ENCODE measurements around the gene GALNT16.

DNA sequence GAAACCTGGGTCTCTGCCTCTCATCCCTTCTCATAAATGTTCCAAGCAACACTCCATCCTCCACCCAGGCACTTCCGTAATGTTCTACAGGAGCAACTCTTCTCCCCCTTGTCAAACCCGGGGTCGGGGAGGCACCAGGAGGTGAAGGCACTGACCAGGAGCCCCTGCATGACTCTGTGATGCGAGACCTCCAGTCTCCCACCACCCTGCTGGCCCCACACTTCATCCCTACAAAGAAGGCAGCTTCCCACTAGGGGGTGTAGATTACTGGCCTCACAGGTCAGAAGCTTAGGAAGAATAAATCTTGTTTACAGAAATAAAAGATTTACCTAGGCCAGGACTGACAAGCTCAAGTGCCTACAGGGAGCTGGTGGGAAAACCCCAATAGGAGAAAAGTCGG lies 90.9 kb downstream of the GALNT16 start:
- TF ChIP-seq, protein P1, sequence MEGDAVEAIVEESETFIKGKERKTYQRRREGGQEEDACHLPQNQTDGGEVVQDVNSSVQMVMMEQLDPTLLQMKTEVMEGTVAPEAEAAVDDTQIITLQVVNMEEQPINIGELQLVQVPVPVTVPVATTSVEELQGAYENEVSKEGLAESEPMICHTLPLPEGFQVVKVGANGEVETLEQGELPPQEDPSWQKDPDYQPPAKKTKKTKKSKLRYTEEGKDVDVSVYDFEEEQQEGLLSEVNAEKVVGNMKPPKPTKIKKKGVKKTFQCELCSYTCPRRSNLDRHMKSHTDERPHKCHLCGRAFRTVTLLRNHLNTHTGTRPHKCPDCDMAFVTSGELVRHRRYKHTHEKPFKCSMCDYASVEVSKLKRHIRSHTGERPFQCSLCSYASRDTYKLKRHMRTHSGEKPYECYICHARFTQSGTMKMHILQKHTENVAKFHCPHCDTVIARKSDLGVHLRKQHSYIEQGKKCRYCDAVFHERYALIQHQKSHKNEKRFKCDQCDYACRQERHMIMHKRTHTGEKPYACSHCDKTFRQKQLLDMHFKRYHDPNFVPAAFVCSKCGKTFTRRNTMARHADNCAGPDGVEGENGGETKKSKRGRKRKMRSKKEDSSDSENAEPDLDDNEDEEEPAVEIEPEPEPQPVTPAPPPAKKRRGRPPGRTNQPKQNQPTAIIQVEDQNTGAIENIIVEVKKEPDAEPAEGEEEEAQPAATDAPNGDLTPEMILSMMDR (IDR thresholded peaks at IDR 0.05; ENCODE audit: low read depth, low read length), result no peak
- TF ChIP-seq POLR2A (IDR thresholded peaks at IDR 0.05; ENCODE audit: extremely low read depth, insufficient read length), result no peak
- TF ChIP-seq, protein P2, sequence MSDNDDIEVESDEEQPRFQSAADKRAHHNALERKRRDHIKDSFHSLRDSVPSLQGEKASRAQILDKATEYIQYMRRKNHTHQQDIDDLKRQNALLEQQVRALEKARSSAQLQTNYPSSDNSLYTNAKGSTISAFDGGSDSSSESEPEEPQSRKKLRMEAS (IDR thresholded peaks at IDR 0.05; ENCODE audit: low read depth, low read length), result no peak

Measured in NB4 (cell line).